IPS-NIHi11 (cell line): ENCODE data around the gene ARHGAP1.
"Not testable (repeated sequence)": the region's sequence is repeated elsewhere in the genome, so short reads cannot be mapped to it uniquely, and the experiment has no call there.

Experiments used
- DNase-seq: peaks from one replicate; pipeline ENCODE4 v3.0.0; 2012; ENCODE audit warnings: mixed read lengths, low spot score

ARHGAP1 gene

DNA sequence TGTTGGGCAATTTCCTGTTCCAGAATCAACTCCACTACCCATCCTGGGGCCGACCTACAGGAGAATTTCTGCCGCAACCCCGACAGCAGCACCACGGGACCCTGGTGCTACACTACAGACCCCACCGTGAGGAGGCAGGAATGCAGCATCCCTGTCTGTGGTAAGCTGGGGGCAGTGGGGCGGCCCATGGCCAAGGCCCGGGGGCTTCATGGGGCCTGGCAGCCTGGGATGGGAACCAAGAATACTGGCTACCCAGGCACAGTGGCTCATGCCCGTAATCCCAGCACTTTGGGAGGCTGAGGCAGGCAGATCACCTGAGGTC, 22.9 kb upstream of the ARHGAP1 start:
- DNase-seq: no peak

GRCh38 chr11:46722566-46723358, 22.3 kb upstream of the ARHGAP1 start:
- DNase-seq: no peak

DNA sequence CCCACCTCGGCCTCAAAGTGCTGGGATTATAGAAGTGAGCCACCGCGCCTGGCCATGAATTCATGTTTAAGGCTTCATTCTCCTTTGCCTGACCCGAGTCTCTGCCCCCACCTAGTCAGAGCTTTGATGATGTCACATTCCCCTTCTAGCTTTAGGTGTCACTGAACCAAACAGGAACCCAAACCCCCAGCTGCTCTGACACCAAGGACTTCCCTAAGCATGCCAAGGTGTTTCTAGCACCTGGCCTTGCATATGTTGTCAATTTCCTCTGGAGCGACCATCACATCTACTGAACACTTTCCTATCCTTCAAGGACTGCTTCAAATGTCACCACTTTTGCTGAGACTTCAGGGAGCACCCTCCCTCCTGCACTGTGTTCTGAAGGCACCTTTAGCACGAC, 20.9 kb upstream of the ARHGAP1 start:
- no peak for DNase-seq

GRCh38 chr11:46719543-46720218, 19.3 kb upstream of the ARHGAP1 start:
- DNase-seq: no peak

- DNase-seq: no peak
Measured at GRCh38 chr11:46719048-46719542, 18.7 kb upstream of the ARHGAP1 start, which contains the start of gene F2. Gene F2, plus strand, starts transcription at chr11:46719213. Its CDS starts 23 bp downstream, at chr11:46719236.

- DNase-seq: no peak
Measured at GRCh38 chr11:46718155-46719019, 18.0 kb upstream of the ARHGAP1 start.

DNA sequence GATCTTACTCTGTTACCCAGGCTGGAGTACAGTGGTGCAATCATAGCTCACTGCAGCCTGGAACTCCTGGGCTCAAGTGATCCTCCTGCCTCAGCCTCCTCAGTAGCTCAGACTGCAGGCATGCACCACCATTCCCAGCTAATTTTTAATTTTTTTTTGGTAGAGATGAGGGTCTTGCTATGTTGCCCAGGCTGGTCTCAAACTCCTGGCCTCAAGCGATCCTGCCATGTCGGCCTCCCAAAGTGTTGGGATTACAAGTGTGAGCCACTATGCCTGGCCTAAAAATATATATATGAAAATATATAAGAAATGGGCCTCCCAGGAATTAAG, 17.4 kb upstream of the ARHGAP1 start:
- DNase-seq: not testable (repeated sequence)

- no peak for DNase-seq
Measured at GRCh38 chr11:46712874-46713576, 12.6 kb upstream of the ARHGAP1 start.

DNA sequence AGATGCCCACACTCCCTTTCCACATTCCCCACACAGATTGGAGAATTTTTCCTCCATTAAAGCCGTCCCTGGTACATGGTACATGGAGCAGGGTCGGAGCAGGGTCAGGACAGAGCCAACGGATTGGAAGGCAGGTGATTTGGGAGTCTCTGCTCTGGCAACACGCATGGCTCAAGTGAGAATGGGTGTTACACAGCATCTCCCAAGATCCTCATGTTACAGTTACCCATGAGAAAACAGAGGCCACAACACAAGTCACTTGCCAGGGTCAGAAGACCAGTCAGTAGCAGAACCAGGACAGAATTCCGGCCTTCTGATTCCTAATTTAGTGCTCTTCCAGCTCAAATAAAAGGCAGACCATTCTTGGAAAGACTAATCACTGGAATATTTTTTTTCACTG, 10.9 kb upstream of the ARHGAP1 start:
- DNase-seq: no peak

DNA sequence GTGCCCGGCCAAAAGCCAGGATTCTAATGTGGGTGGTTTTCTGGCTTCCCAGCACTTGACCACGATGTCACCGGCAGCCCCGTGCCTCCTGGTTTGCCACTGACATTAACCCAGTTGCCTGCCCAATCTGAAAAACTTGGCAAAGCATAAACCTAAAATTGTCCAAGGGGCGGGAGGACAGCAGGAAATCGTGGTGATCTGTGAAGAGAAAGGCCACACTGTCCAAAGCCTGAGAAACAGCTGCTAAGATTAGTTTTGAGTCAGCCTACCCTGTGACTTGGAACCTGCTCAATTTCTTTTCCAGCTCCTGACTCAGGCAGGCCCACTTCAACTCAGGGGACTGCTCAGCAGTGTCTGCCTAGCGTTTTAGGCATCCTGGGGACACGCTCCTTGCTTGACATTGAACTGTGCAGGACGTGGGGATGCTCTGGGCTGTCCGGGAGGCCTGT, 10.4 kb upstream of the ARHGAP1 start:
- no peak for DNase-seq

DNA sequence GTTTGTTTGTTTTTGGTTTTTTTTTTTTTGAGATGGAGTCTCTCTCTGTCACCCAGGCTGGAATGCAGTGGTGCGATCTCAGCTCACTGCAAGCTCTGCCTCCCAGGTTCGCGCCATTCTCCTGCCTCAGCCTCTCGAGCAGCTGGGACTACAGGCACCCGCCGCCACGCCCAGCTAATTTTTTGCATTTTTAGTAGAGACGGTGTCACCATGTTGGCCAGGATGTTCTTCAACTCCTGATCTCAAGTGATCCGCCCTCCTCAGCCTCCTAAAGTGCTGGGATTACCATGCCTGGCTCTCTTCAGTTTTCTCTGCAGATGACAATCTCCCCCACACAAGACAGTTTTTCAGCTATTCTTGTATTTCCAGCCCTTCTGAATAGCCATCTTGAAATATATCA, 8.9 kb upstream of the ARHGAP1 start:
- not testable (repeated sequence) for DNase-seq

DNA sequence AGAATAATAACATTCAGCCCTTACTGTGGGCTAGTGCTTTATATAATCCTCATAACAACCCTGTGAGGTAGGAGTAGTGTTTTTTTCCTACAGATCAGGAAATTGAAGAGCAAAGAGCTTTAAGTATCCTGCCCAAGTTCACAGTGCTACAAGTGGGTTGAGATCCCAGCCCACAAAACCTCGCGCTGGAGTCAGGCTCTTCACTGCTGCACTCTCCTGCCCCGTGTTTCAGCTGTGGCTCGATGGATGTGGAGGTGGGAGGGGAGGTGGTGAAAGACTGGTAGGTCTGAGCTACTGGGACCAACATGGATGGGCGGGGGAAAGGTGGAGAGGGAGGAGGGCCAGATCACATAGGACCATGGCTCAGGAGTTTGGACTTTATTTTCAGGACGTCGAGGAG, 6.5 kb upstream of the ARHGAP1 start:
- DNase-seq: no peak

- DNase-seq: no peak
Measured at GRCh38 chr11:46705070-46705688, 4.8 kb upstream of the ARHGAP1 start.

DNA sequence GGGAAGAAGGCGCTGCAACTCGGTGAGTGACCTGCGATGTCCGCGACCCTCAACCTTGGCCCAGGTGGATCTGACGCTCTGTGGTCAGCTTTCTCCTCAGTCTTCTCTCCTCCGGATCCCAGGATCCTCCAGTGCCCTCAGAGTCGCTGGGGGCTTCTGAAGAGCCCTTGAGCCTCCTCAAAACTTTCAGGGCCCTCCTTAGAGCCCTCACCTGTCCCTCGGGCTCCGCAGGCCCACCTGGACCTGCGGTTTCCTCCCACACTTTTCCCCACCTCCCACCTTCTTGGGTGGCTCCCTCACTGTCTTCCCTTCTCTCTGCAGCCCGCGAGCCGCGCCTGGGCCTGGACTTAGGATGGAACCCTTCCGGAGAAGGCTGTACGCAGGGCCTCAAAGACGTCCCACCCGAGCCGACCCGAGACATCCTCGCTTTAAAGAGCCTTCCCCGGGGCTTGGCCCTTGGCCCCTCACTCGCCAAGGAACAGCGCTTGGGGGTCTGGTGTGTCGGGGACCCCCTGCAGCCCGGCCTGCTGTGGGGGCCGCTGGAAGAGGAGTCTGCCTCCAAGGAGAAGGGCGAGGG, 747 bp upstream of the ARHGAP1 start:
- no peak for DNase-seq

- no peak for DNase-seq
Measured at GRCh38 chr11:46698597-46698996, 1.8 kb downstream of the ARHGAP1 start.

- DNase-seq: no peak
Measured at GRCh38 chr11:46697723-46698122, 2.7 kb downstream of the ARHGAP1 start.

DNA sequence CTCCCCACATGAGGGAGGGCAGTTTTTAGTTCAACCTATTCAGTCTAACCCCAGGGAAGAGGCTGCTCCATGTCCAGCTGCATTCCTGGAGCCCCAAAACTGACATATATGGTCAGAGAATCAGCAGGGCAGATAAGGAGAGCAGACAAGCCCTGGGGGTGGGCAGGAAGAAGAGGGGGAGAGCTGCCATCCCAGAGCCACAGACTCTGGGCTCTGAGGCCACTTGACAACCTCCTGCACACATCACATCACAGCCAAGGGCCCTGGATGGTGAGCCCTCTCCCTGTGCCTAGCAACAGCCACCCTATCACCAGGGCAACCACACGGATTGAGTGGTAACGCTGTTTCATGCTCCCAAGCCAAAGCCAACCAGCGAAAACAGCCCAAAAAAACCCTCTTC, 3.1 kb downstream of the ARHGAP1 start:
- no peak for DNase-seq

GRCh38 chr11:46696212-46696558, 4.2 kb downstream of the ARHGAP1 start:
- DNase-seq: no peak

GRCh38 chr11:46695345-46696211, 4.8 kb downstream of the ARHGAP1 start:
- no peak for DNase-seq

GRCh38 chr11:46694607-46695006, 5.8 kb downstream of the ARHGAP1 start:
- DNase-seq: no peak
